ENCODE results near the gene C1QTNF6. TPM values are rescaled to one million over a fixed set of nuclear protein-coding genes. Genes with fewer than 3 reads are reported as not detected.
A peak's percentile ranks its signal among the peaks of the same experiment; 100 is the strongest.

The C1QTNF6 gene
- total and polyA plus RNA-seq, 10 donors: 5.3 to 10.3 (median 7.6) TPM

GRCh38 chr22:37211075-37211865, 23.2 kb upstream of the C1QTNF6 start:
- no peak for TF ChIP-seq POLR2A (IDR thresholded peaks at IDR 0.05)
- no peak for TF ChIP-seq CTCF (IDR thresholded peaks at IDR 0.05 in 8 of 11, conservative IDR thresholded peaks at IDR 0.05 in 3 of 11)
- TF ChIP-seq POLR2AphosphoS5 (IDR thresholded peaks at IDR 0.05): no peak
- Histone ChIP-seq H3K27ac (no peak overlapping the region), H3K4me1 (peaks cover 0 to 3% (median 0%) of the 10 kb centered on the region in 6 donors), H3K4me3 (no peak overlapping the region), H3K36me3 (no peaks in the 10 kb centered on the region), H3K9me3 (no peaks in the 10 kb centered on the region), H3K27me3 (replicated peaks in 1 of 7) (peaks cover 0 to 13% (median 0%) of the 10 kb centered on the region in 7 donors)
- intact Hi-C loops (cut with DNase I; ENCODE audit: low total_unique reads): no loop called here
- DNase-seq: peak; percentile 67
- 83 to 86% (median 84%) methylated on average over 18 to 24 of the region's 24 CpGs for WGBS, 5 donors

- peak; percentile 70 for DNase-seq
- no peaks in the 10 kb centered on the region for H3K36me3 ChIP-seq
- intact Hi-C loops (cut with DNase I; ENCODE audit: low total_unique reads): no loop called here
- no peak overlapping the region for H3K27ac ChIP-seq
- no peak for TF ChIP-seq CTCF (IDR thresholded peaks at IDR 0.05 in 8 of 11, conservative IDR thresholded peaks at IDR 0.05 in 3 of 11)
- TF ChIP-seq POLR2AphosphoS5 (IDR thresholded peaks at IDR 0.05): no peak
- TF ChIP-seq POLR2A (IDR thresholded peaks at IDR 0.05): no peak
- WGBS, 5 donors: 80 to 91% (median 85%) methylated on average over 12 to 15 of the region's 15 CpGs
- no peaks in the 10 kb centered on the region for H3K4me1 ChIP-seq
- no peak overlapping the region for H3K4me3 ChIP-seq
- H3K9me3 ChIP-seq: no peaks in the 10 kb centered on the region
- H3K27me3 ChIP-seq (replicated peaks in 1 of 7): peaks cover 0 to 13% (median 0%) of the 10 kb centered on the region in 7 donors
Measured at GRCh38 chr22:37210041-37210803, 22.2 kb upstream of the C1QTNF6 start.

- Histone ChIP-seq H3K9me3 (no peaks in the 10 kb centered on the region), H3K27ac (no peak overlapping the region), H3K4me1 (no peaks in the 10 kb centered on the region), H3K27me3 (replicated peaks in 1 of 7) (peaks cover 0 to 13% (median 0%) of the 10 kb centered on the region in 7 donors), H3K36me3 (no peaks in the 10 kb centered on the region), H3K4me3 (no peak overlapping the region)
- TF ChIP-seq POLR2AphosphoS5 (IDR thresholded peaks at IDR 0.05) (no peak), CTCF (IDR thresholded peaks at IDR 0.05 in 8 of 11, conservative IDR thresholded peaks at IDR 0.05 in 3 of 11) (no peak), POLR2A (IDR thresholded peaks at IDR 0.05) (no peak)
- WGBS, 5 donors: 77 to 86% (median 83%) methylated on average over 8 to 9 of the region's 9 CpGs
- peak; percentile 41 for DNase-seq
- intact Hi-C loops (cut with DNase I; ENCODE audit: low total_unique reads): no loop called here
Measured at GRCh38 chr22:37209140-37209845, 21.2 kb upstream of the C1QTNF6 start.

Measured in spleen (tissue), 11 donors.